Natural killer cell (primary cell): ENCODE results near the gene WARS2. TPM values are rescaled to one million over a fixed set of nuclear protein-coding genes. Genes with fewer than 3 reads are reported as not detected.

ENCODE experiments used
- ATAC-seq, 3 donors: fragments of 150-1000 bp in 2 of 3; fragments of 200-7000 bp in 1 of 3; cut with Tn5 transposase; 1 replicate in 1 of 3; 2 replicates in 2 of 3; pipeline ENCODE4 v1.10.0; 2021; ENCODE audit warnings: mild to moderate bottlenecking in 2 of 3, moderate library complexity in 2 of 3
- DNase-seq, 2 donors: peaks; one replicate each; pipeline versions ENCODE4 v3.0.0 to v3.0.0-alpha.2; 2013 to 2021; ENCODE audit warnings: mixed read lengths in 1 of 2
- H3K27ac ChIP-seq: one replicate; pipeline ENCODE4 v1.5.1; 2013; ENCODE audit warnings: mild to moderate bottlenecking, low read length
- H3K27me3 ChIP-seq: one replicate; pipeline ENCODE4 v1.6.1; 2013; ENCODE audit warnings: low read length; ENCODE audit not compliant: control insufficient read depth, insufficient read depth
- H3K36me3 ChIP-seq: one replicate; pipeline ENCODE4 v1.6.1; 2013; ENCODE audit warnings: low read length; ENCODE audit not compliant: control insufficient read depth, insufficient read depth
- H3K4me1 ChIP-seq: one replicate; pipeline ENCODE4 v1.6.1; 2013; ENCODE audit warnings: low read length; ENCODE audit not compliant: control insufficient read depth, insufficient read depth
- H3K4me3 ChIP-seq: one replicate; pipeline ENCODE4 v1.5.1; 2013; ENCODE audit warnings: low read length
- H3K9me3 ChIP-seq: one replicate; pipeline ENCODE4 v1.6.1; 2013; ENCODE audit warnings: low read length; ENCODE audit not compliant: control insufficient read depth, insufficient read depth
- H3K27ac Mint-ChIP-seq, 2 donors: one replicate each; pipeline ENCODE4 v1.8.0; 2022; ENCODE audit warnings: mild to moderate bottlenecking in 2 of 2, mixed read lengths in 2 of 2, moderate library complexity in 1 of 2
- H3K27me3 Mint-ChIP-seq, 2 donors: one replicate each; pipeline ENCODE4 v1.8.0; 2022; ENCODE audit warnings: low read depth in 2 of 2, mixed read lengths in 2 of 2
- H3K36me3 Mint-ChIP-seq: one replicate; pipeline ENCODE4 v1.8.0; 2022; ENCODE audit warnings: mixed read lengths
- H3K4me1 Mint-ChIP-seq, 2 donors: one replicate each; pipeline ENCODE4 v1.8.0; 2022; ENCODE audit warnings: mixed read lengths in 2 of 2
- H3K4me3 Mint-ChIP-seq: one replicate; pipeline ENCODE4 v1.8.0; 2022; ENCODE audit warnings: mild to moderate bottlenecking, moderate library complexity, mixed read lengths
- H3K9me3 Mint-ChIP-seq, 2 donors: one replicate each; pipeline ENCODE4 v1.8.0; 2022; ENCODE audit warnings: mixed read lengths in 2 of 2
- CTCF ChIP-seq: fragments of 200-600 bp; IDR thresholded peaks from one replicate; pipeline ENCODE4 v1.8.0; 2022; ENCODE audit warnings: antibody characterized with exemption
- WGBS: methylation state at CpG from one replicate; pipeline ENCODE4 v1.1.7; 2013; ENCODE audit warnings: missing lambda C conversion rate; ENCODE audit not compliant: insufficient coverage; 5-methylcytosine and 5-hydroxymethylcytosine counted together
- intact Hi-C: fragments of 100-400 bp; cut with micrococcal nuclease; formaldehyde crosslinking; loops from one replicate; pipeline ENCODE4 v1.14.2; 2022
- total RNA-seq, 4 donors: library from RNA; stranded (reverse); fragments of 120-200 nt in 1 of 4; gene quantifications; one replicate each; pipeline versions ENCODE4 v1.2.3 to v1.2.4, GENCODE V29; 2013 to 2022

WARS2 gene
- total RNA-seq, 3 donors from 2014 or later (not counting 1 experiment from before 2014, with no cell fraction given), result 24.3 to 46.3 (median 41.0) TPM

DNA sequence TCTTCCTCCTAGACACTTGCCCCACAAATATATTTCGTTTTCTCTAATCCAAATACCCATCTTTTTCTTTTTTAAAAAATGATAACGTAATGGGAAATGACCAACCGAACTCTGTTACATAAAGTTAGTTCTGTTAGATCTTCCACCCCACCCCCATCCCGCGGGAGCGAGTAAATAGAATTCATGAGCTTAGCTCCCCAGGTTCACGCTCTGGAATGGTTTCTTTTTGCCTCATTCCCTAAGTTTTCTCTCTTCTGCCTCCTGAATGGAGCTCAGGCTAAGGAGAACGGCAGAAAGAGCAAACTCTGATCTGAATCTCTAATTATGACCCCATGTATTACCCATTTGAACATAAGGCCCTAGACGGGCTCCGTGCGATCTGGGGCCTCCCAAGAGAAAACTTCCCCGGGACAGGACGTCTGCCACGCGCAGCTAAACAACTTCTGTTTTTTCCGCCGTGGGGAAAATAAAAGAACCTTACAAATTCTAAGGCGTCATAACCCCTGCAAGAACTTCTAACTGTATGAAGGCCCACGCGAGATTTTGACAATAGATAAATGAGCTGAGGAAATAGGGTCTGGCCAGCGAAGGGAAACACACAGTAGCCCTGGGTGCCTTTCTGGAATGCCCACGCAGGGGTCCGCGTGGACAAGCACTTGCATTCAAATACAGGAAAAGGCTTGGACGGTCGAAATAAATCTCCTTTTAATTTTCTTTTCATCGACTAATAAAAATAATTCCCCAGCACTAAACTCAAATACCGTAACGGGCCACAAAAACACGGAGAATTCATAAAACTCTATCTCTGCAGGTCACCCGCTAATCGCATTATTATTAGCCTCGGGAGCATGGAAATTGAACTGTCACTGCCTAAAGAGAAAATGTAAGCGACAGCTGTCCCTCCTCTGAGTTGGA is 154.6 kb downstream of the WARS2 start:
- H3K9me3 ChIP-seq, result peaks cover 23% of the 10 kb centered on the region
- H3K4me3 ChIP-seq, result no peak overlapping the region
- intact Hi-C loops, result no loop called here
- Mint-ChIP-seq H3K36me3 (peaks cover 9% of the 10 kb centered on the region), H3K27ac (no peak overlapping the region), H3K4me1 (peaks cover 5 to 17% of the 10 kb centered on the region in 2 donors), H3K27me3 (peaks cover 81 to 82% of the 10 kb centered on the region in 2 donors), H3K9me3 (no peaks in the 10 kb centered on the region), H3K4me3 (no peak overlapping the region)
- no peak overlapping the region for H3K27ac ChIP-seq
- 13% methylated on average over 33 of the region's 34 CpGs for WGBS
- H3K4me1 ChIP-seq, result peaks cover 4% of the 10 kb centered on the region
- DNase-seq, result no peak
- H3K27me3 ChIP-seq, result peaks cover 78% of the 10 kb centered on the region
- TF ChIP-seq CTCF, result no peak
- H3K36me3 ChIP-seq, result no peaks in the 10 kb centered on the region
- ATAC-seq, result no peak

DNA sequence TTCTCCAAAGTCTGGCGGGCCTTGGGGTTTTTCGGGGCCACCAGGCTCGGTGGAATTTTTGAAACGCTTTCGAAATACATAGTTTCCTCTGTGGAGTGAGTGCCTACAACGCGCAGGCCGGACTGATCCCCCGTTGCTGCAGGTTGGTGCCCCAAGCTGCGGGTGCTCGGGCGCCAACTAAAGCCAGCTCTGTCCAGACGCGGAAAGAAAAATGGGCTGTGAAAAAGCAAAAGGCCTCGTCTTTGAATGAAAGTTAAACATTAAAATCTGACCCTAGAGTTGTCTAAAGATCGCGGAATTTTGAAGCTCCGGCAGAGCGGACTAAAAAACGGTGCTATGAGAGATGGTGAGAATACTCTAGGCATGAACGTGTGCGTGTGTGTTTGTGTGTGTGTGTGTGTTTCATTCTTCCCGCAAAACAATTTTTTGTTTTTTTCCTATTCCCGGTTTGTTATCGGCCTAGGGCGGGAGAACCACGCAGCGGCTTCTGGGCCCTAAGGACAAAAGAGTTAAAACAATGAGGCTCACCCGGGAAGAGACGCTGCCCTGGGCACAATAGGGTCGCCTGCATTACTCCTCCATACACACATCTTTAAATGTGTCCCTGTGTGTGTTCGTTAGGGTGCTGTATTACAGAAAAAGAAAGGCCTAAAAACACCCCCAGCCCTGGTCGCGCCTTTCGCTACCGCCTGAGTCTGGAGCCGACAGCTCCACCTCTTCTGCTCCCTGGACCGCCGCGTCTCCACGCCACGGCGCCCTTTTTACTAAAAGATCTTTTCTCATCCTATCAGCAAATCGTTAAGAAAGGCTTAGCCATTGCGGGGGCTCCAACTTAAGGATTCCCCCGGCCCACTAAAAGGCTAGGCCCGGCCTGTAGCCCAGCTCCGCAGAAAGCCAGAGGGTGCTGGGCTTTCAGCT is 155.5 kb downstream of the WARS2 start:
- Histone ChIP-seq H3K27ac (no peak overlapping the region), H3K9me3 (peaks cover 23% of the 10 kb centered on the region), H3K27me3 (peaks cover 78% of the 10 kb centered on the region), H3K4me3 (no peak overlapping the region), H3K4me1 (peaks cover 4% of the 10 kb centered on the region), H3K36me3 (no peaks in the 10 kb centered on the region)
- WGBS, result 7% methylated on average over 45 of the region's 48 CpGs
- DNase-seq, result no peak
- no peak for TF ChIP-seq CTCF
- intact Hi-C loops, result no loop called here
- Mint-ChIP-seq H3K4me3 (no peak overlapping the region), H3K27ac (no peak overlapping the region), H3K4me1 (peaks cover 5 to 17% of the 10 kb centered on the region in 2 donors), H3K27me3 (peaks cover 72 to 82% of the 10 kb centered on the region in 2 donors), H3K9me3 (no peaks in the 10 kb centered on the region), H3K36me3 (peaks cover 9% of the 10 kb centered on the region)
- ATAC-seq, result no peak

DNA sequence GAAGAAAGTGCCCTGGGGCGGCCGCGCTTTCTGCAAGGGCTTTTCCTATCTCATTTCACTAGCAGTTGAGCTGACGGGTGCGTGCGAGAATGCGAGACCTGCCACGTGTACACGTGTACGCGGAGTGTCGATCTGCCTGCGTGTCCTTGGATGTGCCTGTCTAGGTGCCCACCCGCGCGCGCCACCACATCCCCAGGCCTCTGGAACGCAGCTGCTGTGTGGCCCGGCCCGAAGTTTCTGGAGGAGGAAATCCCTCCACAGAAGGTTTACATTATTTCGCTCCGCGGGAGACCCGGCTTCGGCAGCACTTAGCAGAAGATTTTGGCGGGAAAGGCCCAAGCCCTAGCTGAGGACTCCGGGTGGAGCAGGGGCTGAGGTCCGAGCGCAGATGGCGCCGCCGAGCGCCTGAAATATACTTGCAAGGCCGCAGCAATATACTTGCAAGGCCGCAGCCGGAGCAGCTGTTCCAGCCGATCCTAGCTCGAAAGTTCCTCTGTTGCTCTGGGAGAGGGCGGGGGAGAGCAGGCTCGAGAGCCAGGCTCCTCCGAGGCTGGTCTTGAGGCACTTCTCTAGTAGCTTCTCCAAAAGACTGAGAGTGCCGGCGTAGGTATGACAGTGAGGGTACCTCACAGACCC is 156.2 kb downstream of the WARS2 start:
- H3K9me3 Mint-ChIP-seq, result no peaks in the 10 kb centered on the region
- intact Hi-C loops, result no loop called here
- Histone ChIP-seq H3K27me3 (peaks cover 75% of the 10 kb centered on the region), H3K4me3 (no peak overlapping the region), H3K36me3 (no peaks in the 10 kb centered on the region), H3K4me1 (peaks cover 4% of the 10 kb centered on the region), H3K27ac (no peak overlapping the region), H3K9me3 (peaks cover 21% of the 10 kb centered on the region)
- ATAC-seq (no peak), DNase-seq (no peak)
- WGBS, result 8% methylated on average over 43 of the region's 43 CpGs
- peaks cover 69 to 80% of the 10 kb centered on the region in 2 donors for H3K27me3 Mint-ChIP-seq
- H3K36me3 Mint-ChIP-seq, result peaks cover 9% of the 10 kb centered on the region
- no peak overlapping the region for H3K4me3 Mint-ChIP-seq
- TF ChIP-seq CTCF, result no peak
- no peak overlapping the region for H3K27ac Mint-ChIP-seq
- H3K4me1 Mint-ChIP-seq, result peaks cover 5 to 17% of the 10 kb centered on the region in 2 donors
